GM23248 (cell line): ENCODE results near the gene ATXN3. TPM values are rescaled to one million over a fixed set of nuclear protein-coding genes. Genes with fewer than 3 reads are reported as not detected.
A peak's percentile ranks its signal among the peaks of the same experiment; 100 is the strongest.

ENCODE experiments used
- DNase-seq: peaks from one replicate; pipeline ENCODE4 v3.0.0-alpha.2; 2015
- H2AFZ ChIP-seq: fragments of 200-600 bp; sonication (generic); 2 replicates; pipeline ENCODE4 v1.6.1; 2016; ENCODE audit warnings: antibody characterized with exemption
- H3F3A ChIP-seq: fragments of 200-600 bp; sonication (generic); 2 replicates; pipeline ENCODE4 v1.6.1; 2016; ENCODE audit warnings: mild to moderate bottlenecking, antibody characterized with exemption, mixed run types; ENCODE audit not compliant: insufficient read depth
- H3K27ac ChIP-seq: fragments of 200-600 bp; sonication (generic); 2 replicates; pipeline ENCODE4 v1.5.1; 2016; ENCODE audit warnings: mild to moderate bottlenecking
- H3K27me3 ChIP-seq: fragments of 200-600 bp; sonication (generic); replicated peaks from 2 replicates; pipeline ENCODE4 v1.6.1; 2016; ENCODE audit warnings: mild to moderate bottlenecking; ENCODE audit not compliant: insufficient read depth
- H3K36me3 ChIP-seq: fragments of 200-600 bp; sonication (generic); 2 replicates; pipeline ENCODE4 v1.6.1; 2016; ENCODE audit warnings: low read depth, mild to moderate bottlenecking
- H3K4me1 ChIP-seq: fragments of 200-600 bp; sonication (generic); 2 replicates; pipeline ENCODE4 v1.6.1; 2016; ENCODE audit warnings: mild to moderate bottlenecking; ENCODE audit not compliant: insufficient read depth
- H3K4me2 ChIP-seq: fragments of 200-600 bp; sonication (generic); one replicate; pipeline ENCODE4 v1.6.1; 2016; ENCODE audit warnings: mild to moderate bottlenecking; ENCODE audit not compliant: unreplicated experiment
- H3K4me3 ChIP-seq: fragments of 200-600 bp; sonication (generic); 2 replicates; pipeline ENCODE4 v1.5.1; 2016; ENCODE audit warnings: mild to moderate bottlenecking
- H3K79me2 ChIP-seq: fragments of 200-600 bp; sonication (generic); 2 replicates; pipeline ENCODE4 v1.6.1; 2016; ENCODE audit warnings: mild to moderate bottlenecking; ENCODE audit not compliant: insufficient read depth
- H3K9ac ChIP-seq: fragments of 200-600 bp; sonication (generic); 2 replicates; pipeline ENCODE4 v1.6.1; 2016; ENCODE audit warnings: mild to moderate bottlenecking
- H3K9me2 ChIP-seq: fragments of 200-600 bp; sonication (generic); 2 replicates; pipeline ENCODE4 v1.6.1; 2016; ENCODE audit warnings: mixed run types, mild to moderate bottlenecking, moderate library complexity; ENCODE audit not compliant: insufficient read depth
- H3K9me3 ChIP-seq: fragments of 200-600 bp; sonication (generic); one replicate; pipeline ENCODE4 v1.6.1; 2017; ENCODE audit warnings: low read depth
- H4K20me1 ChIP-seq: fragments of 200-600 bp; sonication (generic); 2 replicates; pipeline ENCODE4 v1.6.0; 2016; ENCODE audit not compliant: insufficient read depth
- EZH2 ChIP-seq: fragments of 200-600 bp; sonication (generic); IDR thresholded peaks from 2 replicates; pipeline ENCODE4 v1.6.1; 2018; ENCODE audit warnings: antibody characterized with exemption, mild to moderate bottlenecking; ENCODE audit not compliant: insufficient read depth, poor library complexity, severe bottlenecking
- EZH2phosphoT487 ChIP-seq: fragments of 200-600 bp; sonication (generic); IDR thresholded peaks from 2 replicates; pipeline ENCODE4 v1.6.1; 2018; ENCODE audit warnings: antibody characterized with exemption, moderate library complexity, mild to moderate bottlenecking, low read depth; ENCODE audit not compliant: insufficient read depth
- WGBS, 2 experiments: methylation state at CpG; one replicate each; pipeline ENCODE4 v1.1.6; 2015 to 2017; ENCODE audit warnings: low lambda C conversion rate in 2 of 2, low coverage in 1 of 2; ENCODE audit errors: missing lambda C conversion rate in 2 of 2; 5-methylcytosine and 5-hydroxymethylcytosine counted together
- in situ Hi-C: fragments of 300-500 bp; cut with MboI; formaldehyde crosslinking; loops from 2 replicates; pipeline ENCODE4 v1.15.0; 2020
- polyA plus RNA-seq: library from polyadenylated mRNA; unstranded; fragments of >200 nt; fragmentation: Nextera tagmentation; extraction: Ambion mirVana; gene quantifications from 2 replicates; pipeline ENCODE4 v1.2.1, GENCODE V29; 2016
- total RNA-seq: library from RNA; depleted of rRNA; stranded (reverse); fragments of >200 nt; shearing (Covaris generic); gene quantifications from 2 replicates; pipeline ENCODE4 v1.2.3, GENCODE V29; 2014

ATXN3 gene
- total and polyA plus RNA-seq, 2 experiments from 2014 or later: 25.9 to 35.7 TPM

DNA sequence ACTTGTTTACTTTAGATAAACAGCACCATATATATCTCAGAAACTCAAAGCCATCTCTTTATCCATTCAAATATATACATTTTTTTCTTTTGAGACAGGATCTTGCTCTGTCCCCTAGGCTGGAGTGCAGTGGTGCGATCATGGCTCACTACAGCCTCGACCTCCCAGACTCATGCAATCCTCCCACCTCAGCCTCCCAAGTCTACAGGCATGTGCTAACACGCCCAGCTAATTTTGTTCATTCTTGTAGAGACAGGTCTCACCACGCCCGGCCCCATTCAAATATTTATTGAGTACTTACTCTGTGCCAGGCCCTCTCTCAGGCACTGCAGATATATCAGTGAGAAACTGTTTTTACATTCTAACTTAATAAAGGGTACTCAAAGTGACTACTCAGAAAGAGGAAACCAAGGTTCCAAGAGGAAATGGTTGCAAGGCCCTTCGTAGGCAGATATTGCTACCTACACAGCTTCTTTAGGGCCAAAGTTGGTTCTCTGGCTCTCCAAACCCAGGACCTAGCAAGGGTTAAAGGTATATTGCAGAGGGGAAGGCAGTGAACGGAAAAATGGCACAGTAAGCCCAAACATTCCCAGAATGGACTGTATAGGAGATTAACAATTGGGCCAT lies 2.9 kb downstream of the ATXN3 start:
- in situ Hi-C loops: no loop called here
- no peaks in the 10 kb centered on the region for H3K27me3 ChIP-seq
- no peaks in the 10 kb centered on the region for H3K9me2 ChIP-seq
- H3K9ac ChIP-seq: no peak overlapping the region
- no peak overlapping the region for H2AFZ ChIP-seq
- no peaks in the 10 kb centered on the region for H3K9me3 ChIP-seq
- no peak overlapping the region for H3K4me3 ChIP-seq
- H3K4me2 ChIP-seq: no peak overlapping the region
- peaks cover 68% of the 10 kb centered on the region for H3K79me2 ChIP-seq
- WGBS, 2 experiments: 83 to 84% methylated on average over 7 of the region's 7 CpGs
- no peaks in the 10 kb centered on the region for H3K36me3 ChIP-seq
- H4K20me1 ChIP-seq: 0 out of 2 replicates have a peak, but pooled peaks cover 14% of the 10 kb centered on the region
- peaks cover 21% of the 10 kb centered on the region for H3F3A ChIP-seq
- peaks cover 13% of the 10 kb centered on the region for H3K4me1 ChIP-seq
- no peak overlapping the region for H3K27ac ChIP-seq
- TF ChIP-seq EZH2 (no peak), EZH2phosphoT487 (no peak)
- no peak for DNase-seq

- in situ Hi-C loops: no loop called here
Measured at GRCh38 chr14:92099802-92100201, 6.6 kb downstream of the ATXN3 start.

DNA sequence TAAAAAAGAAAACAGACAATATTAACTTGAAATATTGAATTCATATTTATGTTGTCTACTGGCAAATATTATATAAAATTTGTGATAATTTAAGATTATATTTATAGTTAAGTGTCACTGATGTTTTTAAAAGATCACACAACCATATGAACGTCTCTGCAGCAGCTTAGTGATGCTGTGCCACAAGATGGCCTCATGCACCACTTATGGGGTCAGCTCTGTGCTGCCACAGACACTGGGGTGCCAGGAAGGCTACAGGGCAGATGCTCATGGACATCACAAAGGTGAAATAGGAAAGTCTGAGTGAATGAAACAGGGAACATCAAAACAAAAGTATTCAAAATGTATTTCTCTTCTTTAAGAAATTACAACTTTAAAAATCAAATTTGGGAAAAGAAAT lies 13.1 kb downstream of the ATXN3 start:
- H3K27me3 ChIP-seq: no peaks in the 10 kb centered on the region
- DNase-seq: peak; percentile 8
- no peaks in the 10 kb centered on the region for H3F3A ChIP-seq
- H3K79me2 ChIP-seq: peaks cover 35% of the 10 kb centered on the region
- H3K9me3 ChIP-seq: no peaks in the 10 kb centered on the region
- no peak overlapping the region for H3K27ac ChIP-seq
- H3K9me2 ChIP-seq: no peaks in the 10 kb centered on the region
- no peak overlapping the region for H3K4me3 ChIP-seq
- H3K9ac ChIP-seq: no peak overlapping the region
- H3K4me1 ChIP-seq: no peaks in the 10 kb centered on the region
- no peak overlapping the region for H2AFZ ChIP-seq
- in situ Hi-C loops: no loop called here
- peaks cover 16% of the 10 kb centered on the region; the same call in 1 of the 2 replicates for H3K36me3 ChIP-seq
- no peak for TF ChIP-seq EZH2phosphoT487
- no peak for TF ChIP-seq EZH2
- no peak overlapping the region for H3K4me2 ChIP-seq
- 42 to 56% methylated on average over 1 of the region's 1 CpG for WGBS, 2 experiments
- no peaks in the 10 kb centered on the region for H4K20me1 ChIP-seq

More at GRCh38 chr14:92099802-92100201, 6.6 kb downstream of the ATXN3 start:
- Histone ChIP-seq H3K4me1 (peaks cover 9% of the 10 kb centered on the region), H3K4me3 (no peak overlapping the region), H3K79me2 (peaks cover 93% of the 10 kb centered on the region), H3K27ac (no peak overlapping the region), H3K4me2 (no peak overlapping the region), H3K36me3 (0 out of 2 replicates have a peak, but pooled peaks cover 2% of the 10 kb centered on the region), H3K9me3 (no peaks in the 10 kb centered on the region), H3K9me2 (no peaks in the 10 kb centered on the region), H2AFZ (no peak overlapping the region), H4K20me1 (0 out of 2 replicates have a peak, but pooled peaks cover 14% of the 10 kb centered on the region), H3K9ac (no peak overlapping the region), H3F3A (peaks cover 9% of the 10 kb centered on the region), H3K27me3 (no peaks in the 10 kb centered on the region)
- TF ChIP-seq EZH2 (no peak), EZH2phosphoT487 (no peak)
- DNase-seq: peak; percentile 12

DNA sequence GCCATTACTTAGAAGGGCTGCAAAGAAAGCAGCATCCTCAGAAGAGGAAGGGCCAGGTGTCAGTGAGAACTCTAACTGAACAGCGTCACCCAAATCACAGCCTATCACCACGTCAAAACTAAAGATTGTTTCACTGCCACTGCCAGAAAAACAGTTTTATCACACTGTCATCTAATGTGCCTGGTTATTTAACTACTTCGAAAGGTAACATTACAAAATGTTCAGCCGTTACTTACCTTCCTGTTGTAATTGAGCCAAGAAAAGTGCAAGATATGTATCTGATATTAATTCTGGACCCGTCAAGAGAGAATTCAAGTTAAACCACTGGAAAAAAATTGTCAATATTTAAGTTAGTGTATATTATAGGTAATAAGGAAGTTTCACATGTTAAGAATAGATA lies 17.9 kb downstream of the ATXN3 start:
- H2AFZ ChIP-seq: no peak overlapping the region
- TF ChIP-seq EZH2: no peak
- no peak for TF ChIP-seq EZH2phosphoT487
- no peaks in the 10 kb centered on the region for H3K27me3 ChIP-seq
- no peak overlapping the region for H3K4me3 ChIP-seq
- no peak overlapping the region for H3K4me2 ChIP-seq
- no peaks in the 10 kb centered on the region for H3K9me3 ChIP-seq
- no peaks in the 10 kb centered on the region for H3K79me2 ChIP-seq
- H3K9ac ChIP-seq: no peak overlapping the region
- H4K20me1 ChIP-seq: no peaks in the 10 kb centered on the region
- in situ Hi-C loops: no loop called here
- H3K4me1 ChIP-seq: no peaks in the 10 kb centered on the region
- H3K36me3 ChIP-seq: peaks cover 24% of the 10 kb centered on the region
- no peaks in the 10 kb centered on the region for H3F3A ChIP-seq
- H3K27ac ChIP-seq: no peak overlapping the region
- no peak for DNase-seq
- no peaks in the 10 kb centered on the region for H3K9me2 ChIP-seq
- 96 to 98% methylated on average over 5 of the region's 5 CpGs for WGBS, 2 experiments

- Histone ChIP-seq H3K9ac (no peak overlapping the region), H3K9me3 (no peaks in the 10 kb centered on the region), H3K79me2 (no peaks in the 10 kb centered on the region), H3F3A (no peaks in the 10 kb centered on the region), H2AFZ (no peak overlapping the region), H3K9me2 (no peaks in the 10 kb centered on the region), H3K36me3 (peaks cover 33% of the 10 kb centered on the region), H3K27me3 (no peaks in the 10 kb centered on the region), H3K27ac (no peak overlapping the region), H3K4me2 (no peak overlapping the region), H3K4me1 (no peaks in the 10 kb centered on the region), H3K4me3 (no peak overlapping the region), H4K20me1 (no peaks in the 10 kb centered on the region)
- DNase-seq: no peak
- TF ChIP-seq EZH2: no peak
- in situ Hi-C loops: no loop called here
Measured at GRCh38 chr14:92074555-92074954, 31.8 kb downstream of the ATXN3 start.
